Adrenal gland (tissue), 12 donors: ENCODE measurements around the gene LMO7. TPM values are rescaled to one million over a fixed set of nuclear protein-coding genes. Genes with fewer than 3 reads are reported as not detected.

Experiments used
- DNase-seq, 7 donors: peaks; one replicate each; pipeline ENCODE4 v3.0.0-alpha.2; 2019 to 2020
- H3K27ac ChIP-seq, 5 donors: fragments of 200-600 bp; sonication (generic) in 4 of 5; 1 replicate in 3 of 5; 2 replicates in 2 of 5; pipeline versions ENCODE4 v1.5.1 to v1.8.0; 2016 to 2020; ENCODE audit warnings: mild to moderate bottlenecking in 1 of 5
- H3K27me3 ChIP-seq: fragments of 200-600 bp; 2 replicates; pipeline ENCODE4 v1.8.0; 2021
- H3K36me3 ChIP-seq, 2 donors: fragments of 200-600 bp; replicated peaks in 1 of 2; 1 replicate in 1 of 2; 2 replicates in 1 of 2; pipeline versions ENCODE4 v1.5.1 to v1.8.0; 2018 to 2022
- H3K4me1 ChIP-seq, 2 donors: fragments of 200-600 bp; replicated peaks in 1 of 2; 1 replicate in 1 of 2; 2 replicates in 1 of 2; pipeline versions ENCODE4 v1.5.1 to v1.8.0; 2018 to 2021
- H3K4me3 ChIP-seq, 4 donors: fragments of 200-600 bp; sonication (generic) in 3 of 4; one replicate each; pipeline ENCODE4 v1.5.1; 2016 to 2018
- H3K9me3 ChIP-seq, 3 donors: fragments of 200-600 bp; sonication (generic) in 1 of 3; replicated peaks in 1 of 3; 1 replicate in 2 of 3; 2 replicates in 1 of 3; pipeline versions ENCODE4 v1.5.1 to v1.8.0; 2016 to 2021
- CTCF ChIP-seq, 6 experiments: fragments of 450-650 bp in 4 of 6; fragments of 200-600 bp in 2 of 6; sonication (generic) in 1 of 6; IDR thresholded peaks; 1 replicate in 5 of 6; 2 replicates in 1 of 6; pipeline versions ENCODE4 v1.5.1 to v1.8.0; 2016 to 2021; ENCODE audit warnings: antibody characterized with exemption in 6 of 6, mild to moderate bottlenecking in 2 of 6, moderate library complexity in 1 of 6
- POLR2A ChIP-seq, 2 donors: fragments of 450-650 bp; IDR thresholded peaks; one replicate each; pipeline ENCODE4 v1.6.1; 2017; ENCODE audit warnings: antibody characterized with exemption in 2 of 2, mild to moderate bottlenecking in 2 of 2, moderate library complexity in 1 of 2
- WGBS, 4 donors: extraction: QIAGEN DNeasy Blood & Tissue Kit in 2 of 4; methylation state at CpG; one replicate each; pipeline versions ENCODE4 v1.1.5 to v1.1.7; 2013 to 2017; 5-methylcytosine and 5-hydroxymethylcytosine counted together
- intact Hi-C, 2 donors: fragments of 100-400 bp; cut with DNase I; formaldehyde crosslinking; loops; one replicate each; pipeline versions ENCODE4 v1.14.1 to v1.15.0; 2022 to 2023
- polyA plus RNA-seq, 3 donors: library from polyadenylated mRNA; stranded (reverse); fragments of 200-250 nt in 2 of 3; fragments of 350-450 nt in 1 of 3; fragmentation: Illumina TruSeq in 1 of 3; extraction: RNeasy Lipid Tissue Mini Kit (QIAGEN cat#74804) in 1 of 3; gene quantifications; one replicate each; pipeline ENCODE4 v1.2.3, GENCODE V29; 2013 to 2014
- total RNA-seq, 9 donors: library from RNA; depleted of rRNA in 4 of 9; stranded (reverse); fragments of >200 nt in 4 of 9; fragments of 120-200 nt in 1 of 9; fragmentation: NEBNext Ultra II Directional in 1 of 9; extraction: Animal tissue kit (Norgen Biotek cat#: 25700) in 1 of 9; gene quantifications; one replicate each; pipeline versions ENCODE4 v1.1.0 to v1.2.4, GENCODE V29; 2013 to 2023
- donor health status: healthy with polysubstance abuse.
- donor health status: Bipolar disorder and iron deficiency.
- donor health status: DM: yes; HTN: yes; CAD: no.
- donor health status: DM: no; HTN: no; CAD: no.
- donor health status: DM: no; HTN: no; CAD: no.
- donor health status: DM: yes; HTN: yes; CAD: no.

The LMO7 gene
- total and polyA plus RNA-seq, 12 donors, result 7.4 to 39.7 (median 11.4) TPM

- Histone ChIP-seq H3K27ac (no peak overlapping the region), H3K36me3 (no peaks in the 10 kb centered on the region), H3K9me3 (no peaks in the 10 kb centered on the region), H3K27me3 (no peaks in the 10 kb centered on the region), H3K4me3 (no peak overlapping the region), H3K4me1 (no peaks in the 10 kb centered on the region)
- TF ChIP-seq CTCF (IDR thresholded peaks at IDR 0.05) (no peak), POLR2A (IDR thresholded peaks at IDR 0.05) (no peak)
- WGBS, 4 donors, result 97 to 100% (median 99%) methylated on average over 2 of the region's 2 CpGs
- intact Hi-C loops, result no loop called here
- DNase-seq, result no peak
These were observed 33.1 kb upstream of the LMO7 start for GRCh38 chr13:75603038-75603437.

DNA sequence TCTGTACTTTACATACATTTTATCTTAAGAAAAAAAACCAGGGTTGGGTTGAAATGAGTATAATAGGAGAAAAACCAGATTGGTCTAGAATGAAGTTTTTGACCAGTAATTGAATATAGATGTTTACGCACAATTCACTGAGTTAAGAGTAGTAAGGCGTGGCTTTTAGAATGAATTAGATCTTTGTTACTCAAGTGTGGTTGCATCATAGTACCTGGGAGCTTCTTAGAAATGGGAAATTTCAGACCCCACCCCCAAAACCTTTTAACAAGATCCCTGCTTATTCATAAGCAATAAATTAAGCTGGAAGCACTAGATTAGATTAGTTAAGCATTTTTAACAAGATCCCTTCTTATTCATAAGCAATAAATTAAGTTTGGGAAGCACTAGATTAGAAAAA is 28.7 kb upstream of the LMO7 start:
- Histone ChIP-seq H3K4me3 (no peak overlapping the region), H3K4me1 (no peaks in the 10 kb centered on the region), H3K27me3 (no peaks in the 10 kb centered on the region), H3K36me3 (no peaks in the 10 kb centered on the region), H3K9me3 (no peaks in the 10 kb centered on the region), H3K27ac (no peak overlapping the region)
- no peak for DNase-seq
- intact Hi-C loops, result no loop called here
- WGBS, 4 donors, result 98 to 100% (median 99%) methylated on average over 2 of the region's 2 CpGs
- no peak for TF ChIP-seq POLR2A (IDR thresholded peaks at IDR 0.05)

- intact Hi-C loops, result no loop called here
- no peak for TF ChIP-seq CTCF (IDR thresholded peaks at IDR 0.05)
- no peak for TF ChIP-seq POLR2A (IDR thresholded peaks at IDR 0.05)
- no peaks in the 10 kb centered on the region for H3K36me3 ChIP-seq
- H3K4me3 ChIP-seq, result no peak overlapping the region
- H3K27ac ChIP-seq, result no peak overlapping the region
- H3K4me1 ChIP-seq, result no peaks in the 10 kb centered on the region
- no peak for DNase-seq
- no peaks in the 10 kb centered on the region for H3K27me3 ChIP-seq
- no peaks in the 10 kb centered on the region for H3K9me3 ChIP-seq
These were observed 25.7 kb upstream of the LMO7 start for GRCh38 chr13:75610466-75610865.

- no peaks in the 10 kb centered on the region for H3K27me3 ChIP-seq
- TF ChIP-seq POLR2A (IDR thresholded peaks at IDR 0.05), result no peak
- no peak for TF ChIP-seq CTCF (IDR thresholded peaks at IDR 0.05)
- H3K27ac ChIP-seq, result no peak overlapping the region
- H3K9me3 ChIP-seq, result no peaks in the 10 kb centered on the region
- H3K4me3 ChIP-seq, result no peak overlapping the region
- no peaks in the 10 kb centered on the region for H3K4me1 ChIP-seq
- intact Hi-C loops, result no loop called here
- H3K36me3 ChIP-seq, result no peaks in the 10 kb centered on the region
- WGBS, 4 donors, result 81 to 89% (median 84%) methylated on average over 2 of the region's 2 CpGs
- no peak for DNase-seq
These were observed 23.8 kb upstream of the LMO7 start for GRCh38 chr13:75612354-75612753.

DNA sequence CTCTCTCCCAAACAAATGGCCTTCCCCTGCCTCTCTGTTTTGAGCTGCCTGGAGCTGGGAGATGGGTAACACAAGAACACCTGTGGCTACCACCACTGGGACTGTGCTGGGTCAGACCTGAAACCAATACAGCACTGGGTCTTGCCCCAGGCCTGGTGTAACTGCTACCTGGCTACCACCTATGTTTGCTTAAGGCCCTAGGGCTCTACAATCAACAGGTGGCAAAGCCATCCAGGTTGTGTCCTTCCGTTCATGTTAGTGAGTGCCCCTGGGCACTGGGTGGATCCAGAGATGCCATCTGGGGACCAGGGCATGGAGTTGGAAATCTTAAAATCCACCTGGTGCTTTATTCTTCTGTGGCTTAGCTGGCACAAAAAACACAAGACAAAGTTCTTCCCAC is 18.9 kb upstream of the LMO7 start:
- intact Hi-C loops, result no loop called here
- H3K27ac ChIP-seq, result no peak overlapping the region
- H3K36me3 ChIP-seq, result no peaks in the 10 kb centered on the region
- TF ChIP-seq POLR2A (IDR thresholded peaks at IDR 0.05) (no peak), CTCF (IDR thresholded peaks at IDR 0.05) (no peak)
- WGBS, 4 donors, result 98 to 100% (median 100%) methylated on average over 1 of the region's 1 CpG; no CpG with 5 or more reads in 1 of the 4 donors
- no peaks in the 10 kb centered on the region for H3K9me3 ChIP-seq
- no peak overlapping the region for H3K4me3 ChIP-seq
- no peaks in the 10 kb centered on the region for H3K4me1 ChIP-seq
- no peak for DNase-seq
- H3K27me3 ChIP-seq, result no peaks in the 10 kb centered on the region
